Stomach (tissue), 9 donors: ENCODE measurements around the gene COBL. TPM values are rescaled to one million over a fixed set of nuclear protein-coding genes. Genes with fewer than 3 reads are reported as not detected.

Experiments
- DNase-seq, 2 donors: peaks; one replicate each; pipeline versions ENCODE4 v3.0.0 to v3.0.0-alpha.2; 2013 to 2019
- H3K27ac ChIP-seq, 5 donors: fragments of 200-600 bp in 4 of 5; sonication (generic) in 4 of 5; one replicate each; pipeline ENCODE4 v1.5.1; 2013 to 2019; ENCODE audit warnings: mild to moderate bottlenecking in 1 of 5, moderate library complexity in 1 of 5
- H3K27me3 ChIP-seq, 3 donors: fragments of 200-600 bp; sonication (generic); one replicate each; pipeline ENCODE4 v1.5.1; 2017 to 2019; ENCODE audit warnings: mixed run types in 1 of 3
- H3K36me3 ChIP-seq, 4 donors: fragments of 200-600 bp; sonication (generic); 1 replicate in 3 of 4; 2 replicates in 1 of 4; pipeline ENCODE4 v1.5.1; 2016 to 2019
- H3K4me1 ChIP-seq, 4 donors: fragments of 200-600 bp; sonication (generic); one replicate each; pipeline ENCODE4 v1.5.1; 2016 to 2019
- H3K4me3 ChIP-seq, 4 donors: fragments of 200-600 bp; sonication (generic) in 3 of 4; one replicate each; pipeline ENCODE4 v1.5.1; 2016 to 2019; ENCODE audit warnings: mild to moderate bottlenecking in 1 of 4
- H3K9me3 ChIP-seq, 4 donors: fragments of 200-600 bp; sonication (generic); one replicate each; pipeline ENCODE4 v1.5.1; 2016 to 2019
- EP300 ChIP-seq: sonication (generic); formaldehyde crosslinking; IDR thresholded peaks from one replicate; pipeline ENCODE4 v1.6.1; 2017; ENCODE audit warnings: antibody characterized with exemption
- POLR2A ChIP-seq, 4 donors: fragments of 450-650 bp; IDR thresholded peaks; one replicate each; pipeline ENCODE4 v1.6.1; 2016; ENCODE audit warnings: antibody characterized with exemption in 4 of 4, control low read depth in 2 of 4, mild to moderate bottlenecking in 1 of 4, moderate library complexity in 1 of 4
- POLR2AphosphoS5 ChIP-seq, 3 donors: sonication (generic); formaldehyde crosslinking; IDR thresholded peaks; one replicate each; pipeline ENCODE4 v1.6.1; 2016; ENCODE audit warnings: antibody characterized with exemption in 3 of 3
- WGBS, 5 donors: extraction: QIAGEN DNeasy Blood & Tissue Kit in 3 of 5; methylation state at CpG; one replicate each; pipeline versions ENCODE4 v1.1.5 to v1.1.7; 2013 to 2018; 5-methylcytosine and 5-hydroxymethylcytosine counted together
- intact Hi-C: fragments of 100-400 bp; cut with DNase I; formaldehyde crosslinking; loops from one replicate; pipeline ENCODE4 v1.15.1; 2023; ENCODE audit warnings: low total_unique reads
- polyA plus RNA-seq, 3 donors: library from polyadenylated mRNA; stranded (reverse); fragments of 200-250 nt; gene quantifications; one replicate each; pipeline ENCODE4 v1.2.3, GENCODE V29; 2013
- total RNA-seq, 5 donors: library from RNA; depleted of rRNA; stranded (reverse); fragments of >200 nt; gene quantifications; one replicate each; pipeline versions ENCODE4 v1.1.0 to v1.2.3, GENCODE V29; 2014 to 2016
- TF ChIP-seq, protein P1 (sequence below), 7 experiments: fragments of 450-650 bp in 4 of 7; fragments of 200-600 bp in 3 of 7; sonication (generic) in 3 of 7; IDR thresholded peaks; one replicate each; pipeline ENCODE4 v1.5.1; 2016 to 2019; ENCODE audit warnings: antibody characterized with exemption in 7 of 7, control low read depth in 2 of 7, mild to moderate bottlenecking in 1 of 7
- donor health status: healthy with polysubstance abuse.
- donor health status: Bipolar disorder and iron deficiency.
- donor health status: healthy.

Gene COBL
- total and polyA plus RNA-seq, 8 donors, result 4.9 to 79.9 (median 16.0) TPM

DNA sequence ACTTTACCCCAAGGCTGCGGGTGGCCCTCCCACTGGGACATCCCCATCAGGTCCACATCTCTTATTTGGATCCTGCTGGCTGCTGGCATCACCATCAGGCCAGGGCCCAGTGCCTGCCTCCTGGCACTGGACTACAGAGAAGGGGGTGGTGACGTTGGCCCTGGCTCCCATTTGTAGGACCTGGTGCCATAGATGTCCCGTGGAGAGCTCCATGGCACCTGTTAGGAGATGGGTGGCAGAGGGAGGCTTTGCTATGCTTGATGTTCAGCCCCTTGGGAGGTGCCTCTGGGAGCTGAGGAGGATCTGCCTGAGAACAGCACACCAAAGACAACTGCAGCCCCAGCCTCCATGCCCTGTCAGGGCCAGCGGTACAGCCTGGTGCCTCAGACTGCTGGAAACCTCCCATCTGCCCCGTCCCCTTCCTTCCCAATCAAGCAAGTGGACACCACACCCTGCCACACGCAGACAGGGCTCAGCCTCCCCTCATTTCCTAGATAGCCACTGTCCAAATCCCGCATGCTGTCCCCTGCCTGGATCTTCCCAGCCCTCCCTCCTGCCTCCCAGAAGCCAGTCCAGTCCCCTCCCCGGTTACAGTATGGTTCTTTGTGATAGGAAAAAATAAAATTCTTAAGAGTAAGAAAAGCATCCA lies 303.9 kb downstream of the COBL start:
- Histone ChIP-seq H3K27ac (no peak overlapping the region), H3K36me3 (no peaks in the 10 kb centered on the region), H3K4me1 (no peaks in the 10 kb centered on the region), H3K4me3 (no peak overlapping the region), H3K27me3 (no peaks in the 10 kb centered on the region), H3K9me3 (no peaks in the 10 kb centered on the region)
- no peak for TF ChIP-seq EP300
- TF ChIP-seq, protein P1, sequence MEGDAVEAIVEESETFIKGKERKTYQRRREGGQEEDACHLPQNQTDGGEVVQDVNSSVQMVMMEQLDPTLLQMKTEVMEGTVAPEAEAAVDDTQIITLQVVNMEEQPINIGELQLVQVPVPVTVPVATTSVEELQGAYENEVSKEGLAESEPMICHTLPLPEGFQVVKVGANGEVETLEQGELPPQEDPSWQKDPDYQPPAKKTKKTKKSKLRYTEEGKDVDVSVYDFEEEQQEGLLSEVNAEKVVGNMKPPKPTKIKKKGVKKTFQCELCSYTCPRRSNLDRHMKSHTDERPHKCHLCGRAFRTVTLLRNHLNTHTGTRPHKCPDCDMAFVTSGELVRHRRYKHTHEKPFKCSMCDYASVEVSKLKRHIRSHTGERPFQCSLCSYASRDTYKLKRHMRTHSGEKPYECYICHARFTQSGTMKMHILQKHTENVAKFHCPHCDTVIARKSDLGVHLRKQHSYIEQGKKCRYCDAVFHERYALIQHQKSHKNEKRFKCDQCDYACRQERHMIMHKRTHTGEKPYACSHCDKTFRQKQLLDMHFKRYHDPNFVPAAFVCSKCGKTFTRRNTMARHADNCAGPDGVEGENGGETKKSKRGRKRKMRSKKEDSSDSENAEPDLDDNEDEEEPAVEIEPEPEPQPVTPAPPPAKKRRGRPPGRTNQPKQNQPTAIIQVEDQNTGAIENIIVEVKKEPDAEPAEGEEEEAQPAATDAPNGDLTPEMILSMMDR (IDR thresholded peaks at IDR 0.05), result no peak
- intact Hi-C loops, result no loop called here
- no peak for DNase-seq
- 79 to 87% (median 82%) methylated on average over 7 to 8 of the region's 8 CpGs for WGBS, 5 donors

DNA sequence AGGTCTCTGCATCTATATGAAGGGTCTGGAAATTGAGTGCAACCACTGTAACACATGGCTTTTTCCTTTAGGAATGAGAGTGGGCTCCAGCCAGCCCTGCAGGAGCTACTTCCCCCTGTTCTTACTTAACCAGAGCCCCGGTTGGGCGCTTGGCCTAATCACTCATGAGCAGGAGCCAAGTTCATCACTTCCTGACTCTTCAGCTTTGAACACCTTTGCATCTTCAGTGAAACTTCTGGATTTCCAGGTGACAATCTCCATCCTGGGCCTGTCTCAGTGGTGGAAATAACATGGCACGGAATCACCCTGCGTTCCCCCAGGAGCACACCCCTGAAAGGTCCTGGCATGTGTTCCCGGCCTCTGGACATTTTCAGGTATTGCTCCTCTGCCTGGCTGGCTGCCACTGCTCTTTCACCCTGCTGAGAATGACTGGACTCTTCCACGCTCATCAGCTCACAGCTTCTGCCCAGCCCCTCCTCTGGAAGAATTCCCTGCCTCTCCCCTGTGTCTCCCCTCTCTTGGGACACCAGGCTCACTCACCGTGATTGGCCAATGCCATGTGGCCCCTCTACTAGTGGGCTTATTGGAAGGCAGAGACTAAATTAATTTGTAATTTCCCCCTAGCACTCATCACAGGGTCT lies 304.8 kb downstream of the COBL start:
- TF ChIP-seq EP300, result no peak
- no peak for TF ChIP-seq POLR2AphosphoS5 (IDR thresholded peaks at IDR 0.05)
- no peak for TF ChIP-seq POLR2A (IDR thresholded peaks at IDR 0.05)
- TF ChIP-seq, protein P1 (IDR thresholded peaks at IDR 0.05), result no peak
- Histone ChIP-seq H3K27me3 (no peaks in the 10 kb centered on the region), H3K27ac (no peak overlapping the region), H3K9me3 (no peaks in the 10 kb centered on the region), H3K4me3 (no peak overlapping the region), H3K4me1 (no peaks in the 10 kb centered on the region), H3K36me3 (no peaks in the 10 kb centered on the region)
- DNase-seq, result no peak
- intact Hi-C loops, result no loop called here
- 79 to 91% (median 85%) methylated on average over 7 of the region's 7 CpGs for WGBS, 5 donors

DNA sequence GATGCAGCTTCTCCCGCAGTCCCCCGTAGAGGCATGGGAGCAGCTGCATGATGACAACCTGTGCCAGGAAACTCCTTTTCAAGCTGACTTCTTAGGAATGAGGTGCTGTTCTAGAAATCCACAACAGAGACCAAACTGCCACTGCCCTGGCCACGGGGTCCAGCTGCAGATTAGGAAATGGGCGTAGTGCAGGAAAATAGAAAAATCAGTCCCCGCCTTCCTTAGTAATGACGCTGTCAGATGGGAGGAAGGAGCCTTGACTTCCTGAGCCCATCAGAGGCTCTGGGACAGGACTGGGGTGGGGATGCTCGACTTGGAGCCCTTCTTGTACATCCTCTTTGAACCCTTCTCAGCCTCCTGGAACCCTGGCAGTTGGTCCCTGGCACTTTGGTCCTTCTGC lies 306.1 kb downstream of the COBL start:
- intact Hi-C loops, result no loop called here
- no peak overlapping the region for H3K27ac ChIP-seq
- H3K4me1 ChIP-seq, result no peaks in the 10 kb centered on the region
- 58 to 79% (median 70%) methylated on average over 5 to 7 of the region's 7 CpGs for WGBS, 5 donors
- no peaks in the 10 kb centered on the region for H3K9me3 ChIP-seq
- TF ChIP-seq POLR2AphosphoS5 (IDR thresholded peaks at IDR 0.05) (no peak), POLR2A (IDR thresholded peaks at IDR 0.05) (no peak), EP300 (no peak)
- TF ChIP-seq, protein P1 (IDR thresholded peaks at IDR 0.05), result no peak
- no peaks in the 10 kb centered on the region for H3K36me3 ChIP-seq
- no peak for DNase-seq
- no peak overlapping the region for H3K4me3 ChIP-seq
- no peaks in the 10 kb centered on the region for H3K27me3 ChIP-seq

GRCh38 chr7:51009716-51010496 lies 306.7 kb downstream of the COBL start:
- Histone ChIP-seq H3K36me3 (no peaks in the 10 kb centered on the region), H3K4me3 (no peak overlapping the region)
- peak in 1 of 2 donors; percentile 25 for DNase-seq

More at GRCh38 chr7:51009716-51010496, 306.7 kb downstream of the COBL start:
- Histone ChIP-seq H3K9me3 (no peaks in the 10 kb centered on the region), H3K4me1 (no peaks in the 10 kb centered on the region), H3K27me3 (no peaks in the 10 kb centered on the region), H3K27ac (no peak overlapping the region)
- intact Hi-C loops, result no loop called here
- TF ChIP-seq POLR2AphosphoS5 (IDR thresholded peaks at IDR 0.05) (no peak), EP300 (no peak), POLR2A (IDR thresholded peaks at IDR 0.05) (no peak)
- TF ChIP-seq, protein P1 (IDR thresholded peaks at IDR 0.05), result no peak
- 63 to 72% (median 64%) methylated on average over 14 to 17 of the region's 17 CpGs for WGBS, 5 donors
